8988T (cell line): Measurements from ENCODE around the gene BIN1.

Experiments
- DNase-seq: peaks from one replicate; pipeline ENCODE4 v3.0.0; 2011

BIN1 gene

DNA sequence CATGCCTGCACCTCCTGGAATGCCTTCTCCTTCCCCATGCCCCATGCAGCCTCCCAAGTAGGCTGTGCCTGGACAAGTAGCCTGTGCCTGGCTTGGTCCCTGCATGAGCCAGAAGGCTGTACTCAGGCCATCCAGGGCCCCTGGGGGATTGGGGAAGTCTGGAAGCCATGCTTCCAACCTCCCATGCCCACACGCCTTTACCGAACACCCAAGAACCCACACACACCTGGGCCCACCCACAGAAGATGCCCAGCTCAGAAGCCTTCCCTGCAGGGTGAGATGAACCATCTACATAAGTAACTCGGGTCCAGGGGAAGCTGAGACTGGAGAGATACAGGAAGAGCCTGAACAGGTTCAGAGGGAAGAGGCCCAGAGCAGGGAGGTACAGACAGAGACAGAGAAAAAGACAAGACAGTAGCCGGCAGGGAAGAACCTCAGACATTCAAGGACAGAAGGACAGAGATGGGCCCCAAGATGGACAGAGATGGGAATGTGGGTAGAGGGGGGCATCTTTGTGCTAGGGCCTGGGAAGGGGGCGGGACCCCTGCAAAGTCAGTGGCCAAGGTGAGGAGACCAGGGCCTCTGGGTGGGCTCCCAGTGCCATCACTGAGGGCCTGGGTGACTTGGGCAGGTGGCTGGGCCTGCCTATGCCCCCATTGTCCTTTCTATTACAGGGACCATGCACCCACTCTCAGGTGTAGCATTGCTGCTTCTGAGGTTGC, 4.3 kb downstream of the BIN1 start:
- DNase-seq, result no peak

DNA sequence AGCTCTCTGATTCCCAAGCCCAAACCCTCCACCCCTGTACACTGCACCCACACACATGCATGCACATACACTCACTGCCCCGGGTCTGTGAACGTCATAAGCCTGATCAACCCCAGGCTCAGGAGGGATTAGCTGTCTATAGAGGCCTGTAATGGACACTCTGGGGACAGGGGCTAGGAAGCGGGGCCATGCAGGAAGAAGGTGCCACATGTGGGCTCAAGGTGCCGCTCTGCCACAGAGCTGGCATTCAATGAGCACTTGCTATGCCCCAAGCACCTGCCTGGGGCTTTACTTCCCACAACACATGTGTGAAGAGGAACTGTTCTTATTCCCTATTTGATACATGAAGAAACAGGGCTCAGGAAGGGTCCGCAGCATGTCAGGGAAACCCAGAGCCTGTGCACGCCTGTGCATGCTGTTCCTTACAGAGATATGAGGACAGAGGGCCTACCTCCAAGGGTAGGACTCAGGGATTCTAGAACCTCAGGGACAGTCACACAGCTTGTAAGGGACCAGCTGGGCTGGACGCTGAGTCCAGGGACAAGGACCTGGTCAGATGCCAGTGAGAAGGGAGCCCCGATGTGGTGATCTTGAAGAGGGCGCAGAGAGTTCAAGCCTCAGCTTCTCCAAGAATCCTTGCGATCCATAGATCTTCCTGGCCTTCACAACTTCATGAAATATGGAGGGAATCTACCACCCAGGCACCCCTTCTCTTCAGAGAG, 5.0 kb downstream of the BIN1 start:
- DNase-seq, result no peak

DNA sequence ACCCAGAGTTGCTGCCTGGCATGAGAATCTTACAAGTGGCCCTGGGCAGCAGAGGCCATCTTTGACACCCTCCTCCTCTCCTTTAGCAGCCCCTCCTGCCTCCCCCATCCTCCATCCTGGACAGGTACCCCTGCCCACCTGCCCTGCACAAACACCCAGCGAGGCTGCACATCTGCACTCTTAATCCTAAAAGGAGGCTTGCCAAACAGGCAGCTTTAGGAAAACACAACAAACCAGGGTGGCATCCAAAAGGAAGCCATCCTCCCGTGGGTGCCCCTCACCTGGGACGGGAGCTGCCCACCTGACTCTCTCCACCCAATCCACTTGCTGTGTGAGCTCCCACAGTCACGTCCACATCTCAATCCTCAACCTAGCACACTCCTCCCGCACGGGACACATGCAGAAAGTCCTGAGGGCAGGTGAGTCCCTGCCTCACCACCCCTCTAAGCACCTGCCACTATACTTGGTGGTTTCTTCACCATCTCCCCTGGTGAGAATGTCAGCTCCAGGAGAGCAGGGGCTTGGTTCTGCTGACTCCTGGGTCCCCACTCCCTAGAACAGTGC, 5.8 kb downstream of the BIN1 start:
- no peak for DNase-seq

DNA sequence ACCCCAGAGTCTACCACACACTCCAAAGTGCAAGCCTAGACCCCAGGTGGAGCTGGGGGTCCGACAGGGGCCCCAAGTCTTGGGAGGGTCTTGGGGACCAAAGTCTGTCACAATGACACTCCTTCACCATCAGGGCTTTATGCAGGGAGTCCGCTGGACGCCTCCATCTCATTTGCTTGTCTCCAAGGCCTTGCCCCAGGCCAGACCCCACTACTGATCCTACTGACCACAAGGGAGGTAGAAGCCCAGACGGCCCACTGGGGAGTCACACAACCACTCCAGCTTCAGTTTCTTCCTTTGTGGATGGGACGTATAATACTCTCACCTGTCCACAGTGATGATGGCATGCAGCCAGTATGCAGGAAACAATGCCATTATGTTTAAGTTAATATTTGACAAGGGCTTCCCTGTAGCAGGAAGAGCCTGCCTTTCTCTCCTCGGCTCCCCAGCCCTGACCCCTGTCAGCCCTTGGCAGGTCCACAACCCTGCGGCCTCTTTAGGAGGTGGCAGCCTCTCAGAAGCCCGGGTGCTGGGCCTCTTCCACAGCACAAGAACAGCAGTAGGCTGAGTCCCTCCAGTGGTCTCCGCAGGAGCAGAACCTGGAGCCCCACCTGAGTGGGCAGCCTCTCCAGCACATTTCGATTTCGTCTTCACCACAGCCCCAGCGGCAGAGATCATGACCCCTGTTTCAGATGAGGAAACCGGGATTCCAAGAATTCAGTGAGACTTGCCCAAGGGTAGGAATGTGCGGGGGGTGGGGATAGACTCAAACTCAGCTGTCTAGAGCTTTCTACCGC, 6.5 kb downstream of the BIN1 start:
- DNase-seq, result no peak

DNA sequence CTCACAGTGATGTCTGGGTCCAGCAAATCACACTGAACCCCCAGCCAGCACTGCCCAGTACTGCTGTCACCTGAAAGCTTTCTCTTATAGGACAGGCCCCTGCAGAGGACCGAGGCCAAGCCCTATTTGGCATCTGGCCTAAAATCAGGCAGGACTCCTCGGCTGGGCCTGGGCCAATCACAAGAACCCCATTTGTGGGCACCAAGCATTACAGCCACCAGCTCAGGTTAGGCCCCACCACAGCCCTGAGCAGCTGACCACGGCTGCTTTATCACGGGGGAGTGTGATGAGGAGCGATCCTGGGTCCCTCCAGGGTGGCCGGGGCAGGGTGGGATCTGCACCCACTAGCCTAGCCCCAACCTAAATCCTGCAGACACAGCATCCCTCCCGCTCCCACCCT, 8.2 kb downstream of the BIN1 start:
- DNase-seq, result no peak

DNA sequence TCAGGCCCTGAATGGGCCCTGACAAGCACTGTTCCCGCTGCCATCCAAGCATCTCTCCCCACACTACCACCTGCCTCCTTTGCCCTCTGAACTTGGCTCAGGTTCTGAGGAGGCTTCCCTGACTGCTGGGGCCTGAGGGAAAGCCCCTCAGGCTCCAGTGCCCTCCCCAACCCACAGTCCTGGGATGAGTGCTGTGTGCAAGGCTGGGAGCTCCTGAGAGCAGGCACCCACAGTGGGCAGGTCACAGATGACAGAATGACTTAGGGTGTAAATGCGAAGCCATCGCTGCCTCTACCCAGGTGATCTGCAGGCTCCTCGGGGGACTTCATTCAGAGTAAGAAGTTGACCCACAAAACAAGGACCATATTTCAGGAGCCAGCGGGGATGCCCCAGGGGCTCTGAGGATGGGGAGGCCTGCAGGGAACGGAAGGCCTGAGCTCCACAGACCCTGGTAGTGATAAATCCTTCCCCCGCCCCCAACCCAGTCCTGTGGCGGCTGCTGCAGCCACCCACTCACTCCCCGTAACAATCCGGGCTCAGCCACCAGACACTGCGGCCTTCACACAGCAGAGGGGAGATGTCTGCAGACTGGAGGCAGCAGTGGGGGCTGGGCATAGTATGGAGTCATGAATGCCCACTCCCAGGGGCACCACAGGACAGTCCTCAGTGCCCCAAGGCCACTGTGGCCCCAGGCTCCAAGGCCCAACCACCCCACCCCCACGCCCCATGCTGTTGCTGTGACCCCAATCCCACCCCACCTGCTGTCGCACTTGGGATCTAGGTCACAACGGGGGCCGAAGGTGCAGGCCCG, 8.9 kb downstream of the BIN1 start:
- DNase-seq, result no peak

DNA sequence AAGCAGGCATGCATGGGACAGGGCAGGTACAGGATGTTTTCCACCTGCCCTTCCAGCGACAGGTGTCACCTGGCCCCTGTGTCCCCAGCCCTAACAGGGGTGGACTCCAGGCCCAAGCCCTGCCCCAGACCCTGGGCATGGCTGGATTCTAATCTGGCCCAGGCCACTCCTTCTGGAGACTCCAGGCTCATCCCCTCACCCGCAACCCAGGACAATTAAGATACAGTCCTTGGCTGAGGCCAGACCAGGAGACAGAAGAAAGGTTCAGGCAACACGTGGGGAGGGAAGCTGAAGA, 9.5 kb downstream of the BIN1 start:
- no peak for DNase-seq

DNA sequence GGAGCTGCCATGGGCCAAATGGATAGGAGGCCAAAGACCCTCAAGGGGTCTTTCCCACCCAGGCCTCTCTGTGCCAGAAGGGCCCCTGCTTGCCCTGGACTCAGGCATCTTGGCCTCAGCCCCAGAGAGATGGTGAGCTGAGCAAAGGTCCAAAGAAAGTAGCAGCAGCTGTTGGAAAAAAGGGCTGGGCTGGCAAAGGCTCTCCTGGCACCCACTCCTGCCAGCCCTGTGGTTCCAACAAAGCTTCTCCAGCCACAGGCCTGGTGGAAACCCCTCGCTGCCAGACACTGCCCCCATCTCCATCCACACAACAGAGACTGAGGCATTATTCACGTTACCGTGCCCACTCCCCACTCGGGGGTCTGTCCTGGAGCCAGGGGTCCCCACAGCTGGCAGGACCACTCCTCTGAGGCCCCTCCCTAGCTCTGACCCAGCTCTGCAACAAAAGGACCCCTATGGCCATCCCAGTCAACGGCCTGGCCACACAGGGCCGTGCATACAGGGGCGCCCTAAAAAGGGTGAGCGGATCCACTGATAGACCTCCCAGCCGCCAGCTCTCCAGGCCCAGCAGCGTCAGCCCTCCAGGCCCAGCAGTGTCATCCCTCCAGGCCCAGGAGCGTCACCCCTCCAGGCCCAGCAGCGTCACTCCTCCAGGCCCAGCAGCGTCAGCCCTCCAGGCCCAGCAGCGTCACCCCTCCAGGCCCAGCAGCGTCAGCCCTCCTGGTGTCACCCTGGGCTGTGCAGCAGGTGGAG, 10.1 kb downstream of the BIN1 start:
- no peak for DNase-seq

DNA sequence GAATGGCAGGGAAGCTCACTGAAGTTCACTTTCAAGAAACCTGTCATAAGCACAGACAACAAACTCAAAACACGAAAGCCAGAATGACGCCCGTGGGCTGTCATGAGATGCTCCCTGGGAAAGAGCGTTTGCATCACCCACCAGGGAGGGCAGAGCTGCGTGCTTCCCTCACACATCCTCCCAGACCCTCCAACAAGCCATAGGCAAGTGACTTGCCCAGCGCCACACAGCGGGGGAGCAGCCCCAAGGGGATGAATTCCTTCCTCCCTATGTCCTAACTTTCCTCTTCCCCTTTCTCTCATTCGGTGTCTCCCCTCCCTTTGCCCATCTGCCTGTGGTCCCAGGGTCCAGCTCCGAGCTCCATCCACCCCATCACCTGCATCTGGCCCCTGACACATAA, 10.7 kb downstream of the BIN1 start:
- no peak for DNase-seq

DNA sequence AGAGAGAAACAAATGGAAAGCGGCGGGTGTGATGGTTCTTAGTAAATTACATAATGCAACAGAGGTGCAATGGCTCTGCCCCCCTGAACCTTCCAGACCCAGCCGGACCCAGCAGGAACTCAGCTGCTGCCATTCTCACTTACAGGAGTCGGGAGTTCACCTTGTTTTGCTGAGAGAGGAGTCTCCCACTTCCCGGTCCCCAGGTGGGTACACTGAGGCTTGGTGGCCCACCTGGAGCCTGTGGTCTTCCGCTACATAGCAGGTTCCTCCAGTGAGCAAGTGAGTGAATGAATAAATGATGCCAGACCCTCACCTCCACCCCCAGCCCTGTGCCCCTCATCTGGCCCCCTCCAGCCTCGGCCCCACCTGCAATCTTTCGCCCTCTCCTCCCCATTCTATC, 11.2 kb downstream of the BIN1 start:
- DNase-seq, result no peak

DNA sequence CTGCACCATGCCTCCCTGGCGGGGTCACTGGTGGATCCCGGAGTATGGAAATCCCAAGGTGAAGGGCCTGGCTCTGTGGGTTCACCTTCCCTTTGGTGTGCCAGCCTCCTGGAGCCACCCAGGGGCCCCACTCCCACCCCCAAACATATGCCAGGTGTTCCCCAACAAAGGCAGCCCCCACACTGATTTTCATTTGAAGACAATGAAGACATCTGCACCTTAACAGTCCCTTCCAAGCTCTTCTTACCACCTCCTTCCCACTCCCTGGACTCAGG, 11.7 kb downstream of the BIN1 start:
- DNase-seq, result no peak

DNA sequence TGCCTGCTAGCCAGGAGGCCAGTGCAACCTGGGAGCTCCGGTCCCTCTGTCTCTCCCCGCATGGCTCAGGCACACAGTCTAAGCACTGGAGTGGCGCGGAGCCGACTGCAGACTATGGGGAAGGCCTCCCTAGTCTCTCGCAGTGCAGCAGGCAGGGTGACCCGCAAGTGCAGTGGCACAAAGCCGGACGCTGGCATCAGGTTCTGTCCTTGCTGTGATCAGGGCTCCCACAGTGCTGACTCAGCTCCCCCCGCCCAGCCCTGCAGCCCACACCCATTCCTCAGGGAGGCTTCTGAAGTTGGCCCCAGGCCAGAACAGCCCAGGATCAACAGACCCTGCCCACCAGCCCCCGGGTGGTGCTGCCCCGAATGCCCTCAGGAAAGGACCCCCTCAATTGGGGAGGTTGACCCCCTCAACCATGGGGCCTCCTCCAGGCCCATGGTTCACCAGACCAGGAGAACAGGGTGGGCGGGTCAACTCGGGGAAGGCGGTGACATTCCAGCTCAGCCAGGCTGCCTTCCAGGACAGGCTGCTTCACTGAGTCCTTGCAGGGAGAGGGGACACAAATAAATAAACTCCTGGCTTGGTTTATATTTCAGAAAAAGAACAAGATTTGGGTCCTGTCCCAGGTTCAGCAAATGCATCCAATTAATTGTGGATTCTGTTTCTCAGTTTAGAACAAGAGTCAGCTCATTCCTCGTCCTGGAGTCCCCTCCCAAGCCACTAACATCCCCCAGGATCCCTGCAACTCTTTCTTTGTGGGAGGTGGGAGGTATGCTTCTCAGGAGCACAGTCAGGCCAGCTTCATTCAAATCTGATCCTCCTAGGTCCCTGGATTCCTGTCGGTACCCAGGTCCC, 12.2 kb downstream of the BIN1 start:
- no peak for DNase-seq

DNA sequence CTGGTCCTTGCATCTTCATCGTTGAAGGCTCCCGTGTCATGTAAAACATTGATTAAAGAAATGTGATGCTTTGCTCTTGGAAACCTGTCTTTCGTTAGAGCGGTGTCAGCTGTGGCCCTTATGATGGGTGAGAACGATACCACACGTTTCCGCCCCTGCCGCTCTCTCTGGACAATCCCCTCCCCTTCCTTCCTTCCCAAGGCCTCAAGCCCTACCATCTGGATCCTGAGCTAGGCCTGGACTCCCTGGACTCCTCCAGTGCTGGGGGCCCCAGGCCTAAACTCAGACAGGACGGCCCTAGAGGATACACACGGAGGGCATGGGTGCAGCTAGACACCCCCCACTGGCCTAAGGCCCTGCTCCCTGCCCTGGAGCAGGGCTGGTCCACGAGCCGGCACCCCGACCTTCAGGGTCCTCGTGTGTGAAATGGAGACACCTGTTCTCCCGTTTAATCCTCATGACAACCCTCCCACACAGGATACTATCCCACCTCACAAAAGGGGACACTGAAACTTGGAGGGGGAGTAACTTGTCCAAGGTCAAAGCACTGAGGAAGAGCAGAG, 13.2 kb downstream of the BIN1 start:
- DNase-seq, result no peak

DNA sequence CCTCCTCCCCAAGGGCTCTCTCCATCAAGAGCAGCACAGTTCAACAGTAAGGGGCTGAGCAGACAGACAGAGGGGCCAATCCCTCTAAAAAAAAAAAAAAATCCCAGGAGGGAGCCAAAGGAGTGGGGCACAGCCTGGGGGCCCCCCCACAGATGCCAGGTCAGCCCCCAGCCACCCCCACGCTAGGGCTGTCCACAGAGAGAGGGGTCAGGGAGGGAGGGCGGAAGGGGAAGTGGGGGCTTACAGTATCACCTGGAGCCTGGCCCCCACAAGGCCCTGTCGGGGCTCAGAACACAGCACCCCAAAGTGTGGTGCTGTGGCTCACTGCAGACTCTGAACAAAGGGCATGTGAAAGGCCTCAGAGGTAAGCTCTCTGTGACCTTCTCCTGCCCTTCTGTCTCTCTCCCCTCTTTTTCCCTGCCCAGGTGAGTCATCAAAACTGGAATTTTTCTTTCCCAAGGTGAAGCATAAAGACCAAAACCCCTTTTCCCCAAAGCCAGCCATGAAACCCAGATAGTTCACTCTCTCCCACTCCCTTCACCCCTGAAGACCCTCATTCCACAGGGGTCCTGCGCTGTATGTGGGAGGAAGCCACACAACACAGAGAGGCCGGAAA, 13.9 kb downstream of the BIN1 start:
- DNase-seq, result no peak

DNA sequence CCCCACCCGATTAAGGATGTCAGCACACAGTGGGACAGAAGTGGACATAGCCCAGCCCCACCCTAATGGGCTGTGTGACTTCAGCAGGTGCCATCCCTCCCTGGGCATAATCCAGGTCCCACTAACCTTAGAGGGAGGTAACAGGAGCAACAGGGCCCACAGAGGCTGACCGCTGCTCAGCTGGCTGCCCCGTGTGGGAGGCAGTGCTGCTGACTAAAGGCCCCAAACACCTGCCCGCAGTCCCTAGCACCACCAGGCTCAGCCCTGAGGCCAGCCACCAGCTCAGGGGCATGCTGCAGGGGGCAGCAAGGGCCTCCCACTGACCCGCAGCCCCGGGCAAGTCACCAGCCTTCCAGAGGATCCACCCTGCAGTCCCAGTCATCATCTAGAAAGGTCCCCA, 14.6 kb downstream of the BIN1 start:
- no peak for DNase-seq

DNA sequence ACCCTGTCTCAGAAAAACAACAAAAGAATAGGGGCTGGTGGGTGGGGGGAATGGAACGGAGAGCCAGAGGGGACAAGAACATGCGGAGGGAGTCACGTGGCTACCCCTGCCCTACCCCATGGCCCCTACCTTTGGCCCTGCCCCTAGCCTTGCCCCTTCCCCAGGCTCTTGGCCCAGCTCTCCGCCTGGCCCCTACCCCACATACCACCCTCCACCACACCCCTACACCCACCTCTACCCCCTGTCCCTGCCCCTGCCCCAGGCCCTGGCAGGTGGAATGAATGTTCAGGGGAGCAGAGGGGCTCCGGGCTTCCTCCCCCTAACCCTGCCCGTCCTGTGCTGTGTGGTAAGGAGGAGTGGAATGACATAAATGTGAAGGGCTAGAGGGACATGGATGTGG, 15.1 kb downstream of the BIN1 start:
- DNase-seq, result no peak

DNA sequence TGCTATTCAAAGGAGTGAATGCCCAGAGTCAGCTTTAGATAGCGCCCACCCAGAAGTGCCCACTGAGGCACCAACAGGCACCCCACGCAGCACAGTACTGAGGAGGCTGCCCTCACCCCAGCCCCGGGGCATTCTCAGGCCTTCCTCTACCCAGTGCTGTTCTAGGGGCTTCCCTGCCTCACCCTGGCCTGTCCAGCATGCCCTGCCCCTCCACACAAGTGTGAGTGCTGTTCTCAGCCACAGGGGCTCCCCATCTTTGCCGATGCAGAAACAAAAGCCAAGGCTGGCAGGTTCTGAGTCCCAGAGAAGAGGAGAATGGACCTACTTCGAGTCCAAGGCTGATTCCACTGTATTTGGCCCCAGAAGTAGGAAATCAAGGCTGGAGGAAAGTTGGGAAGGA, 15.8 kb downstream of the BIN1 start:
- DNase-seq, result no peak

DNA sequence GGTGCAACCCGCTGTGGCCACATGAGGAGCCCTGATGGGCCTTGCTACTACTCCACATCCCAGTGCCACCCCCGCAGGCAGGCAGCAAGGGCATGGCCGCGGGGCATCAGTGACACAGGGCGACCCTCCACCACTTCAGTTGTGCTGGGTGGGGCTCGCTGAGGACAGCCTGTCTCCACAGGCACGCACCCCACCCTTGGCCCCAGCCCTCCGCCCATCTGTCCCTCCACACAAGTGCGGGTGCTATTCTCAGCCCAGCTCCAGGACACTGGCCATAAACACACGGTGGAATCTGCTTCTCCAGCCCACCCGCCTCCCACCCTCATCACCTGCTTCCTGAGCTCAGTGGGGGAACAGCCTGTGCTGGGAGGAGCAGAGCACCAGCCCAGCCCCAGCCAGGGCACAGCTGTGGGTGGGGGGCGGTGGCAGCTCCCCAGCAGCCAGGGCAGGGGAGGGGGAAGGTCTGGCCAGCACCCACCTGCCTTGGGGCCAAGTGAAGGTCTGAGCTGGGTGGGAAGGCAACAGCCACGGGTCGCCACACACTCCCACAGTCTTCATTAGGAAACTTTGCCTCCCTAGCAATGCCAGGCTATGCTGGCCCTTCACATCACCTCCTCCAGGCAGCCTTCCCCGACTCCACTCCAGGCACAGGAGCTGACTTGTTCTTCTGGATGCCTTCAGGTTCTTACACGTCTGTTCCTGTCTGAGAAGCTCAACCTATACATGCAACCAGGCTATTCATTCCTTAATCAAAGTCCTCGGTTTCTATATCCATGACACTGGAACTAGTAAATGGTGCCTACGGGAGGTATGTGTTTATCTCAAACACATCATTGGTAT, 16.5 kb downstream of the BIN1 start:
- no peak for DNase-seq

DNA sequence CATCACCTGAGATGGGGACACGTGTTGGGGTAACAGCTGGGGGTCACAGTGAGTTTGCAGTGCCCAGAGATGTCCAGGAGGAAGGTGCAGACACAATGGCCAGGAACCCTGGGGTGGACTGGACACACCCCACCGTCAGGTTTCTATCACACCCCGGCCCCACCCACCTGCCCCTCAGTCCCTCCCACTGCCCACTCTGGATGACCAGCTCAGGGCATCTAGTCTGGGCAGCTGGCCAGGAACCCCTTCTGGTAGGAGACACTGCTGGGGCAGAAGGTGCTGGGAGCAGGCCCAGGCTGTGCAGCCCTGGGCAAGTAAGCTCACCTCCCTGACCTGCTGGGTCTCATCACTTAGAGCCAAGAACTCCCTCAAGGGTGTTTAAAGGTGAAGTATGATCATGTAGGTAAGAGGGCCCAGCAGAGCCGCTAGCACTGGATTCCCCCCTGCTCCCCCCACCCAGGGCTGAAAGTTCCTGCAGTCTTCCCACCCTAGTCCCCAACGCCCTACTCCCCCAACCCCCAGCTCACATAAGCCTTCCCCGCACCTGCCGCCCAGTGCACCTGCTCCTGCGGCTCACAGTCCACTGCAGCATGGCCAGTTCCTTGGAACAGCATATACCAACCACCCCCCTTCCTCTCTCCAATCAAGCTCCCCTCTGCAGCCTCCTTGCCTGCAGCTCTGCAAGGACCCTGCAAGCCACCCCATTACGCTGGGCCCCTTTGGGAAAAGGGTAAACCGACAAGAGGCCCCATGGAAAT, 17.3 kb downstream of the BIN1 start:
- DNase-seq, result no peak
